AG04450 (cell line): ENCODE results near the gene SH2D3C. TPM values are rescaled to one million over a fixed set of nuclear protein-coding genes. Genes with fewer than 3 reads are reported as not detected.
"Not testable (repeated sequence)": the region's sequence is repeated elsewhere in the genome, so short reads cannot be mapped to it uniquely, and the experiment has no call there.

ENCODE experiments used
- CTCF ChIA-PET: fragments of 300-600, 350-600 bp; formaldehyde crosslinking; extraction: SDS; loops from one replicate; lab custom pipeline; 2022; ENCODE audit warnings: antibody characterized with exemption, inconsistent platforms; lab: Charles Lee
- POLR2A ChIA-PET: fragments of 350-600 bp; formaldehyde crosslinking; extraction: SDS; loops from one replicate; lab custom pipeline; 2021; ENCODE audit warnings: antibody characterized with exemption, inconsistent platforms; lab: Yijun Ruan, JAX
- DNase-seq: peaks from one replicate; pipeline ENCODE4 v3.0.0-alpha.2; 2011; ENCODE audit warnings: low read depth, low spot score
- H3K27ac ChIP-seq: one replicate; pipeline ENCODE4 v1.5.1; 2012; ENCODE audit warnings: low read depth, low read length, control low read depth
- H3K27me3 ChIP-seq: one replicate; pipeline ENCODE4 v1.6.0; 2012; ENCODE audit warnings: low read length; ENCODE audit not compliant: control insufficient read depth, insufficient read depth
- H3K4me3 ChIP-seq: 2 replicates; pipeline ENCODE4 v1.5.1; 2011; ENCODE audit warnings: mild to moderate bottlenecking, low read depth, low read length, control low read depth
- H3K9me3 ChIP-seq: 2 replicates; pipeline ENCODE4 v1.5.1; 2012; ENCODE audit warnings: low read length; ENCODE audit not compliant: control insufficient read depth, insufficient read depth
- CTCF ChIP-seq: IDR thresholded peaks from 2 replicates; pipeline ENCODE4 v1.5.1; 2011; ENCODE audit warnings: low read depth, low read length, control low read depth, inconsistent platforms
- polyA plus RNA-seq: library from polyadenylated mRNA; depleted of rRNA; stranded (reverse); fragments of >200 nt; gene quantifications from 2 replicates; pipeline ENCODE4 v1.2.3, GENCODE V29; 2011

SH2D3C gene
- polyA plus RNA-seq, 1 experiment = not detected

- no peak for DNase-seq
- H3K27me3 ChIP-seq = peaks cover 27% of the 10 kb centered on the region
- POLR2A ChIA-PET = no interaction called here
- no peaks in the 10 kb centered on the region for H3K9me3 ChIP-seq
- CTCF ChIA-PET = interaction anchor here (1.2 kb wide), 1 partner anchor 27 kb away, joined by 5 read pairs; the partner anchor contains the start of gene TOR2A
- no peak overlapping the region for H3K27ac ChIP-seq
- no peak overlapping the region for H3K4me3 ChIP-seq
- TF ChIP-seq CTCF = no peak
Measured at GRCh38 chr9:127761491-127761956, 16.9 kb downstream of the SH2D3C start.

GRCh38 chr9:127761061-127761460, 17.4 kb downstream of the SH2D3C start:
- no peak for DNase-seq
- ChIA-PET CTCF (no interaction called here), POLR2A (interaction anchor here (0.7 kb wide), 1 partner anchor 113 kb away, joined by 3 read pairs; no protein-coding TSS in a partner anchor)
- Histone ChIP-seq H3K27me3 (peaks cover 27% of the 10 kb centered on the region), H3K27ac (no peak overlapping the region), H3K4me3 (no peak overlapping the region), H3K9me3 (no peaks in the 10 kb centered on the region)
- TF ChIP-seq CTCF = no peak

- CTCF ChIA-PET = no interaction called here
- no peaks in the 10 kb centered on the region for H3K9me3 ChIP-seq
- no peak overlapping the region for H3K27ac ChIP-seq
- POLR2A ChIA-PET = no interaction called here
- no peak for TF ChIP-seq CTCF
- DNase-seq = no peak
- peaks cover 38% of the 10 kb centered on the region for H3K27me3 ChIP-seq
- no peak overlapping the region for H3K4me3 ChIP-seq
Measured at GRCh38 chr9:127758843-127759242, 19.6 kb downstream of the SH2D3C start.

- peaks cover 36% of the 10 kb centered on the region for H3K27me3 ChIP-seq
- H3K9me3 ChIP-seq, H3K27ac ChIP-seq, H3K4me3 ChIP-seq, CTCF ChIA-PET, DNase-seq: not testable (repeated sequence)
- POLR2A ChIA-PET = interaction anchor here (0.7 kb wide), 1 partner anchor 26 kb away, joined by 4 read pairs; no protein-coding TSS in a partner anchor
Measured at GRCh38 chr9:127756776-127757175, 21.7 kb downstream of the SH2D3C start.

- Histone ChIP-seq H3K4me3 (no peak overlapping the region), H3K9me3 (no peaks in the 10 kb centered on the region), H3K27me3 (peaks cover 34% of the 10 kb centered on the region), H3K27ac (no peak overlapping the region)
- DNase-seq = no peak
- ChIA-PET POLR2A (interaction anchor here (0.7 kb wide), 1 partner anchor 25 kb away, joined by 4 read pairs; no protein-coding TSS in a partner anchor), CTCF (no interaction called here)
- no peak for TF ChIP-seq CTCF
Measured at GRCh38 chr9:127756233-127756632, 22.2 kb downstream of the SH2D3C start.
